Left ventricle myocardium inferior (tissue), 1 donor: ENCODE measurements around the gene CHAC1. TPM values are rescaled to one million over a fixed set of nuclear protein-coding genes. Genes with fewer than 3 reads are reported as not detected.
"Not testable (repeated sequence)": the region's sequence is repeated elsewhere in the genome, so short reads cannot be mapped to it uniquely, and the experiment has no call there.

Experiments
- DNase-seq: peaks from one replicate; pipeline ENCODE4 v3.0.0-alpha.2; 2020
- H3K27ac ChIP-seq: fragments of 200-600 bp; replicated peaks from 2 replicates; pipeline ENCODE4 v1.8.0; 2021
- H3K27me3 ChIP-seq: fragments of 200-600 bp; 2 replicates; pipeline ENCODE4 v1.8.0; 2021; ENCODE audit warnings: low read depth
- H3K36me3 ChIP-seq: fragments of 200-600 bp; 2 replicates; pipeline ENCODE4 v1.8.0; 2021
- H3K4me1 ChIP-seq: fragments of 200-600 bp; 2 replicates; pipeline ENCODE4 v1.8.0; 2021
- H3K4me3 ChIP-seq: fragments of 200-600 bp; 2 replicates; pipeline ENCODE4 v1.8.0; 2021; ENCODE audit warnings: mild to moderate bottlenecking, moderate library complexity
- H3K9me3 ChIP-seq: fragments of 200-600 bp; replicated peaks from 2 replicates; pipeline ENCODE4 v1.8.0; 2021
- intact Hi-C: fragments of 100-400 bp; cut with micrococcal nuclease; formaldehyde crosslinking; loops from one replicate; pipeline ENCODE4 v1.11.0; 2022
- total RNA-seq: library from RNA; stranded (reverse); fragmentation: NEBNext Ultra II Directional; extraction: Animal tissue kit (Norgen Biotek cat#: 25700); gene quantifications from one replicate; pipeline ENCODE4 v1.2.1, GENCODE V29; 2021
- TF ChIP-seq, protein P1 (sequence below): fragments of 200-600 bp; IDR thresholded peaks from 2 replicates; pipeline ENCODE4 v1.8.0; 2021; ENCODE audit warnings: antibody characterized with exemption, mild to moderate bottlenecking, borderline replicate concordance
- donor health status: DM: no; HTN: yes; CAD: no; lungs with severe emphysema.

Gene CHAC1
- total RNA-seq, 1 donor from 2014 or later, result 1.3 TPM

DNA sequence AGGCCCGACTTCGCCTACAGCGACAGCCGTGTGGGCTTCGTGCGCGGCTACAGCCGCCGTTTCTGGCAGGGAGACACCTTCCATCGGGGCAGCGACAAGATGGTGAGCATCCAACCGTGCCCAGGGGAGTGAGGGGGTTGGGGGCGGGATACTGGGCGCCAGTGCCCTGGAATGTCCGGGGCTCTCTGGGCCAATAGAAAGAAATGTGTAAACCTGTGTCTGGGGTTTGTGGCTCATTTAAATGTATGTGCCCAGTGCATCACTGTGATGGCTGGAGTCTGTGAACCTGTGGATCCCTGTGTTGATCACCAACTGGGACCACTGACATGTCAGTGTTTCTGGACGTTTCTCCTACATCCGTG lies 423 bp downstream of the CHAC1 start:
- DNase-seq, result no peak
- no peaks in the 10 kb centered on the region for H3K36me3 ChIP-seq
- H3K27me3 ChIP-seq, result no peaks in the 10 kb centered on the region
- no peaks in the 10 kb centered on the region for H3K9me3 ChIP-seq
- H3K4me1 ChIP-seq, result peaks cover 64% of the 10 kb centered on the region
- TF ChIP-seq, protein P1, sequence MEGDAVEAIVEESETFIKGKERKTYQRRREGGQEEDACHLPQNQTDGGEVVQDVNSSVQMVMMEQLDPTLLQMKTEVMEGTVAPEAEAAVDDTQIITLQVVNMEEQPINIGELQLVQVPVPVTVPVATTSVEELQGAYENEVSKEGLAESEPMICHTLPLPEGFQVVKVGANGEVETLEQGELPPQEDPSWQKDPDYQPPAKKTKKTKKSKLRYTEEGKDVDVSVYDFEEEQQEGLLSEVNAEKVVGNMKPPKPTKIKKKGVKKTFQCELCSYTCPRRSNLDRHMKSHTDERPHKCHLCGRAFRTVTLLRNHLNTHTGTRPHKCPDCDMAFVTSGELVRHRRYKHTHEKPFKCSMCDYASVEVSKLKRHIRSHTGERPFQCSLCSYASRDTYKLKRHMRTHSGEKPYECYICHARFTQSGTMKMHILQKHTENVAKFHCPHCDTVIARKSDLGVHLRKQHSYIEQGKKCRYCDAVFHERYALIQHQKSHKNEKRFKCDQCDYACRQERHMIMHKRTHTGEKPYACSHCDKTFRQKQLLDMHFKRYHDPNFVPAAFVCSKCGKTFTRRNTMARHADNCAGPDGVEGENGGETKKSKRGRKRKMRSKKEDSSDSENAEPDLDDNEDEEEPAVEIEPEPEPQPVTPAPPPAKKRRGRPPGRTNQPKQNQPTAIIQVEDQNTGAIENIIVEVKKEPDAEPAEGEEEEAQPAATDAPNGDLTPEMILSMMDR, result no peak
- intact Hi-C loops, result no loop called here
- H3K4me3 ChIP-seq, result peak overlapping the region; percentile 71
- peak overlapping the region; percentile 77 for H3K27ac ChIP-seq

DNA sequence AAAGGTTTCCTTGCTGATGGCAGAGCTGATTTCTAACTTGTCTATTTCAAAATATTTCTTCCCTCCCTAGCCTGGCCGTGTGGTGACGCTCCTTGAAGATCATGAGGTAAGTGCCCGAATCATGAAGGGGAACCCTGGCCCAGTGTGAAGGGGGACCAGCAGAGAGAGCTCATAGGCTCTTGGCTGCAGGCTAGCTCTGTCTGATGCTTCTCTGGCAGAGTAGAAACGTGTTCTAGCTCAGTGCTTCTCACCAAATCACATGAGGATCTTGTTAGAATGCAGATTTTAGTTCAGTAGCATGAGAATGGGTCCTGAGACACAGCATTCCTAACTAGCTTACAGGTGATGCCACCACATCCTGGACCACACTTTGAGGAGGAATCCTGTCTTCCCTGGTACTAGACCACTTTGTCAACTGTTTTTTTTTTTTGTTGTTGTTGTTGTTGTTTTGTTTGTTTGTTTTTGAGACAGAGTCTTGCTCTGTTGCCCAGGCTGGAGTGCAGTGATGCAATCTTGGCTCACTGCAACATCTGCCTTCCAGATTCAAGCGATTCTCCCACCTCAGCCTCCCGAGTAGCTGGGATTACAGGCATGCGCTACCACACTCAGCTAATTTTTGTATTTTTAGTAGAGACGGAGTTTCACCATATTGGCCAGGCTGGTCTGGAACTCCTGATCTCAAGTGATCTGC lies 1.0 kb downstream of the CHAC1 start:
- H3K4me1 ChIP-seq, result peaks cover 59% of the 10 kb centered on the region
- H3K9me3 ChIP-seq, intact Hi-C loops, H3K36me3 ChIP-seq, H3K27me3 ChIP-seq, H3K27ac ChIP-seq, DNase-seq: not testable (repeated sequence)
- H3K4me3 ChIP-seq, result peak overlapping the region; percentile 71

DNA sequence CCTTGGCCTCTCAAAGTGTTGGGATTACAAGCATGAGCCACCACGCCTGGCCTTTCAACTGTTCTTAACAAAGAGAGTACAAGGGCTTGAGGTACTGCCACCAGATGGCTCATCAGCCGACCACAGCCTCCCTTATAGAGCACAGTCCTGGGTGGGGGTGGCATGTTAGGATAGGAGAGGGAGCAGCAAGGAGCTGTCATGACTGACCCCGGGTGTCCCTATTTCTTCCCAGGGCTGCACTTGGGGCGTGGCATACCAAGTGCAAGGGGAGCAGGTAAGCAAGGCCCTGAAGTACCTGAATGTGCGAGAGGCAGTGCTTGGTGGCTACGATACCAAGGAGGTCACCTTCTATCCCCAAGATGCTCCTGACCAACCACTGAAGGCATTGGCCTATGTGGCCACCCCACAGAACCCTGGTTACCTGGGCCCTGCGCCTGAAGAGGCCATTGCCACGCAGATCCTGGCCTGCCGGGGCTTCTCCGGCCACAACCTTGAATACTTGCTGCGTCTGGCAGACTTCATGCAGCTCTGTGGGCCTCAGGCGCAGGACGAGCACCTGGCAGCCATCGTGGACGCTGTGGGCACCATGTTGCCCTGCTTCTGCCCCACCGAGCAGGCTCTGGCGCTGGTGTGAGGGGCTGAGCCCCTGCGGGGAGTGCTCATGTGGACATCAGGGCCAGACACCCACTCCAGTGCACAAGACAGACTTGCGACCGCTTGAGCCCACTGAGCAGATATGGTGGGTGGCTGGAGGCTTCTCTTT lies 2.1 kb downstream of the CHAC1 start:
- H3K27ac ChIP-seq, result peak overlapping the region; percentile 82
- TF ChIP-seq, protein P1, result no peak
- H3K27me3 ChIP-seq, result no peaks in the 10 kb centered on the region
- intact Hi-C loops, result no loop called here
- no peak overlapping the region for H3K4me3 ChIP-seq
- DNase-seq, result no peak
- no peaks in the 10 kb centered on the region for H3K36me3 ChIP-seq
- peaks cover 51% of the 10 kb centered on the region for H3K4me1 ChIP-seq
- H3K9me3 ChIP-seq, result no peaks in the 10 kb centered on the region

DNA sequence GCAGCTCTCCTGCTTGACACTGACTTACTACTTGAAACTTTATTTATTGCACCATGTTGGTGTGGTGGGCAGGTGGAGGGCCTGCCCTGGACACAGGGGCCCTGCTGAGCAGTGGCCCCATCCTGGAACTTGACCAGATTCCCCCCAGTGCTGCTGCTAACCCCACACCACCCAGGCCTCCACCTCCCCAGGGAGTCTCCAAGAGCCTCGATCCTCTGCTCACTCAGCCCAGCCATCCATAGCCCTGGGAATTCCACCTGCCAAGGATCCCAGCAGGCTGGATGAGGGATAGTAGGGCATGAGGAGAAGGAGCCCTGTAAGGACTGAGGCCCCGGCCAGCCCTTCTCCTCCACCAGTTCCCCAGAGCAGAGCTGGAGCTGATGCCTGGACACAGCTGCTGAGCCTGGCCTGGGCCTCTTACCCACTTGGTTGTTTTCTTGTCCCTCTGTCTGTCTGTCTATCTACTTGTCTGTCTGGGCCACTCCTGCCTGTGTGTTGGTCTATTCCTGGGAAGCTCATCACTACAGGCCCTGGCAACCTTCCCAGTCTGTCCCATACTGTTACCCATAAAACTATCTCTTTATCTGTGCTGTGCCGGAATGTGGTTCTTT lies 2.8 kb downstream of the CHAC1 start:
- Histone ChIP-seq H3K4me1 (peaks cover 54% of the 10 kb centered on the region), H3K36me3 (no peaks in the 10 kb centered on the region), H3K27ac (peak overlapping the region; percentile 82), H3K27me3 (no peaks in the 10 kb centered on the region), H3K4me3 (no peak overlapping the region), H3K9me3 (no peaks in the 10 kb centered on the region)
- intact Hi-C loops, result no loop called here
- TF ChIP-seq, protein P1, result no peak
- DNase-seq, result no peak

DNA sequence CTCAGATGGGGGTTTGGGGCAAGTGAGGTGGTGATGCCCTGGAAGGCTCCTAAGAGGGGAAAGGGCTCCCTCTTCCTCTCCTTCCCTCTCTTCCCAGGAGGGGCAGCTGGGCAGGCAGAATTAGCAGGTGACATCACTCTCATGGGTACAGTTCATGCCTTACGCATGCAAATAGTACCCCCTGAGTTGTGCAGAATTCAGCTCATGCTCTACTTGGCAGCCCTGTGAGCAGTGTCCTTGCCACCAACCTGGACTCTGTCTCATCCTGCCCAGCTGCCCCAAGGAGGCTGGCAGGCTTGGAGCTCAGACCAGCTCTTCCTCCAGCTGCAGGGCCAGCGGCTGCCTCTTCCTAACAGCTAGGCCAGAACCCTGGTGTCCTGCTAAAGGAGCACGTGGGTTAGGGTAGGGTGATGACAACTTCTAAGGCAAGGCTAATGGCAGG lies 3.3 kb downstream of the CHAC1 start:
- no peak for DNase-seq
- intact Hi-C loops, result no loop called here

More for the DNA sequence above, 3.3 kb downstream of the CHAC1 start:
- TF ChIP-seq, protein P1, result no peak
- H3K4me1 ChIP-seq, result peaks cover 54% of the 10 kb centered on the region
- H3K9me3 ChIP-seq, result no peaks in the 10 kb centered on the region
- no peak overlapping the region for H3K4me3 ChIP-seq
- H3K36me3 ChIP-seq, result no peaks in the 10 kb centered on the region
- H3K27ac ChIP-seq, result peak overlapping the region; percentile 82
- no peaks in the 10 kb centered on the region for H3K27me3 ChIP-seq
